GM12801 (cell line): ENCODE data around the gene TOPBP1.

Source experiments
- CTCF ChIP-seq: IDR thresholded peaks from one replicate; pipeline ENCODE4 v1.5.1; 2011; ENCODE audit warnings: control low read depth; ENCODE audit not compliant: insufficient read length; ENCODE audit errors: extremely low read depth

TOPBP1 gene

GRCh38 chr3:133620066-133620784 is 41.5 kb downstream of the TOPBP1 start:
- TF ChIP-seq CTCF: no peak

DNA sequence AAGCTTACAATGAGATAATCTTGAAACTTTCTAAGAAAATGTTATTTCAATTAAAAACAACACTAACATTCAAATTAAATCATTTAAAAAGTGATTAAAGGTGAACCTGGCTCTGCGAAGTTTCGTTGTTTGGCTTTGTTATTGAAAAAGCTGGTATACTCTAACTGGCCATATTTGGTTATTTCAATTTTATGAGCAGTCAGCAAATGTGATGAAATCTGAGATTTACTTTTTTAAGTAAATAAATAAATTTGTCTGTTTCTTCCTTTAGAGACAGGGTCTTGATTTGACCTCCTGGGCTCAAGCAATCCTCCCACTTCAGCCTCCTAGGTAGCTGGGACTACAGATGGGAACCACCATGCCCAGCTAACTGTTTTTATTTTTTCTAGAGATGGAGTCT is 50.2 kb downstream of the TOPBP1 start:
- TF ChIP-seq CTCF: no peak

DNA sequence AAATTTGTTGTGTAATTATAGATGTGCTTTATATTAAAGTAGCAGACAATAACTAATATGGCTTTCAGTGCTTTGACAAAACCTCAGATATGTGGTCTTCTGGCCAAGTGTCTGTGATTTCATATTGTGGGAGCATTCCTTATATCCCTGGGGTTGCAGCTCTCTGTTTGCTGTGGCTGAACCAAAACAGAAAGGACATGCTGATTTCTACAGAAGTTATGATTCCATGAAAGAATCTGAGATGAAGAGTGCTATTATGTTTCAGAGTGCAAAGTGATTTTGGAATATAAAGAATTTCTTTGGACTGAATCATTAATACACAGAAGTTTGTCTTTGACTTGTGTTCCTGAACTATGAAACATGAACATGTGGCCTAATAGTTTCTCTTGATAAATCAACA is 51.7 kb downstream of the TOPBP1 start:
- no peak for TF ChIP-seq CTCF

GRCh38 chr3:133608388-133608787 is 53.4 kb downstream of the TOPBP1 start:
- no peak for TF ChIP-seq CTCF

DNA sequence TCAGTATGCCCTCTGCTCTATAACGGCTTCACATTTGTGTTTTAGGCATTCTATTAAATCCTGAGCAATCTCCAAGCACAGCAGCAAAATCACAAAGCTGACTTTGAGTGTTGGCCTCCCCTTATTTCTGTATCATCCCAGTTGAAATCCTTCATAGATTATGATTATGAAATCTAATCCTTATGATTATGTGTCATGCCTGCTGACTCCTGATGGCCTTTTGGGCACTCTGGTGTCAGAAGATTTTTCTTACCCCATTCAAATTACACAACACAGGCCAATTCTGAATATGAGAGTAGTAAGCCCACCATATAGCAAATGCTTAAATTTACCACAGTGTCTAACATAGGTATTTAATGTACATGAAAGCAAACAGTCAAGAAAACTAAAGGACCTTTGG is 53.9 kb downstream of the TOPBP1 start:
- TF ChIP-seq CTCF: no peak

- no peak for TF ChIP-seq CTCF
Measured at GRCh38 chr3:133606902-133607301, 54.8 kb downstream of the TOPBP1 start.

- TF ChIP-seq CTCF: no peak
Measured at GRCh38 chr3:133606342-133606741, 55.4 kb downstream of the TOPBP1 start.
